Thymus (tissue), 11 donors: ENCODE measurements around the gene SSH2. TPM values are rescaled to one million over a fixed set of nuclear protein-coding genes. Genes with fewer than 3 reads are reported as not detected.
"Not testable (repeated sequence)": the region's sequence is repeated elsewhere in the genome, so short reads cannot be mapped to it uniquely, and the experiment has no call there.

ENCODE experiments used
- DNase-seq, 9 donors: peaks; one replicate each; pipeline ENCODE4 v3.0.0-alpha.2; 2013; ENCODE audit warnings: low spot score in 9 of 9, low read depth in 6 of 9, missing footprints in 1 of 9
- H3K27ac ChIP-seq, 2 donors: one replicate each; pipeline ENCODE4 v1.5.1; 2013; ENCODE audit warnings: control low read depth in 1 of 2, low read depth in 1 of 2, low read length in 1 of 2, mild to moderate bottlenecking in 1 of 2, moderate library complexity in 1 of 2
- H3K27me3 ChIP-seq, 2 donors: one replicate each; pipeline ENCODE4 v1.5.1; 2013; ENCODE audit warnings: low read length in 1 of 2; ENCODE audit not compliant: control insufficient read depth in 2 of 2, insufficient read depth in 1 of 2
- H3K36me3 ChIP-seq, 2 donors: one replicate each; pipeline ENCODE4 v1.5.1; 2013; ENCODE audit warnings: low read length in 1 of 2, mild to moderate bottlenecking in 1 of 2, moderate library complexity in 1 of 2; ENCODE audit not compliant: control insufficient read depth in 2 of 2, insufficient read depth in 2 of 2
- H3K4me1 ChIP-seq, 2 donors: one replicate each; pipeline ENCODE4 v1.5.1; 2013; ENCODE audit warnings: low read length in 2 of 2; ENCODE audit not compliant: control insufficient read depth in 2 of 2, insufficient read depth in 2 of 2
- H3K4me3 ChIP-seq, 2 donors: one replicate each; pipeline ENCODE4 v1.5.1; 2013; ENCODE audit warnings: low read length in 2 of 2, control low read depth in 1 of 2, mild to moderate bottlenecking in 1 of 2
- H3K9me3 ChIP-seq, 2 donors: one replicate each; pipeline ENCODE4 v1.5.1; 2013; ENCODE audit warnings: low read length in 1 of 2, mild to moderate bottlenecking in 1 of 2; ENCODE audit not compliant: control insufficient read depth in 2 of 2, insufficient read depth in 1 of 2
- WGBS: extraction: QIAGEN DNeasy Blood & Tissue Kit; methylation state at CpG from one replicate; pipeline ENCODE4 v1.1.7; 2013; 5-methylcytosine and 5-hydroxymethylcytosine counted together
- polyA plus RNA-seq: library from polyadenylated mRNA; stranded (reverse); fragments of 200-250 nt; gene quantifications from one replicate; pipeline ENCODE4 v1.2.3, GENCODE V29; 2013
- total RNA-seq: library from RNA; stranded (reverse); fragments of 120-200 nt; gene quantifications from one replicate; pipeline ENCODE4 v1.2.4, GENCODE V29; 2013
- donor health status: healthy.

Gene SSH2
- total and polyA plus RNA-seq, 2 donors = 25.4 to 28.5 TPM

- 46% methylated on average over 3 of the region's 3 CpGs for WGBS
These were observed 252.7 kb downstream of the SSH2 start for GRCh38 chr17:29677221-29677791.

GRCh38 chr17:29675961-29676360, 254.1 kb downstream of the SSH2 start:
- not testable (repeated sequence) for H3K9me3 ChIP-seq, DNase-seq, H3K4me3 ChIP-seq, H3K27me3 ChIP-seq
- Histone ChIP-seq H3K36me3 (peaks cover 15 to 39% of the 10 kb centered on the region in 2 donors), H3K27ac (peak overlapping the region in 1 of 2 donors; percentile 88), H3K4me1 (peaks cover 23 to 63% of the 10 kb centered on the region in 2 donors)
- 98% methylated on average over 8 of the region's 8 CpGs for WGBS

More at GRCh38 chr17:29677221-29677791, 252.7 kb downstream of the SSH2 start:
- Histone ChIP-seq H3K4me1 (peaks cover 26 to 61% of the 10 kb centered on the region in 2 donors), H3K27me3 (no peaks in the 10 kb centered on the region), H3K36me3 (peaks cover 9 to 29% of the 10 kb centered on the region in 2 donors), H3K4me3 (no peak overlapping the region), H3K27ac (peak overlapping the region; percentile 81 to 93), H3K9me3 (no peaks in the 10 kb centered on the region)
- peak in 5 of 9 donors; percentile 44 to 74 (median 50) for DNase-seq

- peak overlapping the region; percentile 31 to 88 for H3K27ac ChIP-seq
- DNase-seq = peak; percentile 67 to 94 (median 86)
- H3K27me3 ChIP-seq = no peaks in the 10 kb centered on the region
- 2% methylated on average over 1 of the region's 1 CpG for WGBS
- H3K9me3 ChIP-seq = no peaks in the 10 kb centered on the region
- H3K4me1 ChIP-seq = peaks cover 23 to 63% of the 10 kb centered on the region in 2 donors
- H3K36me3 ChIP-seq = peaks cover 22 to 51% of the 10 kb centered on the region in 2 donors
- no peak overlapping the region for H3K4me3 ChIP-seq
These were observed 255.7 kb downstream of the SSH2 start for GRCh38 chr17:29674281-29674680.

DNA sequence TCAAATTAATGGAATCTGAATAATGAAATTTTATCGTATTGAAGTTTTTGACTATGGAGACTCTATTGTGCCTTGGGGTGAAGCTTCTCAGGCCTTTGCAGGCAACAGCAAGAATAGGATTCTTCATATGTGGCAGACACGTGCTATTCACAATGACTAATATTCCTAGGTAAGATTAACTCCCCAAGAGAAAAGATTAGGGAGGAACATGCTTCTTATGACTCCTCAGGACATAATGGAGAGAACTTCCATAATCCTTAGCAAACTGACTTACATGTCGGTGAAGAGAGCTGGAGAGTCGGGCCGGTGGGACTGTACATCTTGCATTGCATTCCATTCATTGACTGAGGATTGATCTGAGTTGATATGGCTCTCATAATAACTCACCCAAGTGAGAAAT, 258.4 kb downstream of the SSH2 start:
- no peak for DNase-seq
- WGBS = 96% methylated on average over 5 of the region's 5 CpGs
- H3K27me3 ChIP-seq = no peaks in the 10 kb centered on the region
- H3K36me3 ChIP-seq = peaks cover 36 to 71% of the 10 kb centered on the region in 2 donors
- H3K27ac ChIP-seq = no peak overlapping the region
- H3K9me3 ChIP-seq = no peaks in the 10 kb centered on the region
- peaks cover 8 to 37% of the 10 kb centered on the region in 2 donors for H3K4me1 ChIP-seq
- no peak overlapping the region for H3K4me3 ChIP-seq

DNA sequence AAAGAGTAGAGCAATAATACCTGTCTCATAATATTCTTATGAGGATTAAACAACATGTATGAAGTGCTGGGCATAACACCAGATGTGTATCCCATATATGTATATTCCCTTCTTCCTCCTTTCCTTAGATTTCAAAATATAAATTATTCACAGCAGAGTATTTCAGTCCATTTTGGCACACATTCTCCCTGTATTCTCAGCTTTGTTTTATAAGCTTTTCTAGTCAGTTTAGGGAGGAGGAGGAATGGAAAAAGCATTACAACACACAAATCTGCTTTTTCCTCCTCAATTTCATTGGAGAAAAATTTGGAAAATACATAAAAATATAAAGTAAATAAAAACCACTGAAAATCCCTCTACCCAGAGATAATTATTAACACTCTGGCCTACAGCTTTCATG, 260.8 kb downstream of the SSH2 start:
- Histone ChIP-seq H3K27me3 (no peaks in the 10 kb centered on the region), H3K9me3 (no peaks in the 10 kb centered on the region), H3K27ac (no peak overlapping the region), H3K4me3 (no peak overlapping the region), H3K4me1 (peaks cover 0 to 20% of the 10 kb centered on the region in 2 donors), H3K36me3 (peaks cover 50 to 82% of the 10 kb centered on the region in 2 donors)
- DNase-seq = no peak

- no peaks in the 10 kb centered on the region for H3K9me3 ChIP-seq
- peaks cover 59 to 91% of the 10 kb centered on the region in 2 donors for H3K36me3 ChIP-seq
- H3K27me3 ChIP-seq = no peaks in the 10 kb centered on the region
- DNase-seq = no peak
- no peak overlapping the region for H3K4me3 ChIP-seq
- no peak overlapping the region for H3K27ac ChIP-seq
- H3K4me1 ChIP-seq = peaks cover 0 to 12% of the 10 kb centered on the region in 2 donors
These were observed 262.1 kb downstream of the SSH2 start for GRCh38 chr17:29667969-29668368.

GRCh38 chr17:29665481-29665810, 264.6 kb downstream of the SSH2 start:
- DNase-seq = no peak
- no peaks in the 10 kb centered on the region for H3K9me3 ChIP-seq
- H3K4me1 ChIP-seq = no peaks in the 10 kb centered on the region
- no peaks in the 10 kb centered on the region for H3K27me3 ChIP-seq
- peaks cover 51 to 89% of the 10 kb centered on the region in 2 donors for H3K36me3 ChIP-seq
- H3K27ac ChIP-seq = no peak overlapping the region
- H3K4me3 ChIP-seq = no peak overlapping the region
- 53% methylated on average over 1 of the region's 1 CpG for WGBS

DNA sequence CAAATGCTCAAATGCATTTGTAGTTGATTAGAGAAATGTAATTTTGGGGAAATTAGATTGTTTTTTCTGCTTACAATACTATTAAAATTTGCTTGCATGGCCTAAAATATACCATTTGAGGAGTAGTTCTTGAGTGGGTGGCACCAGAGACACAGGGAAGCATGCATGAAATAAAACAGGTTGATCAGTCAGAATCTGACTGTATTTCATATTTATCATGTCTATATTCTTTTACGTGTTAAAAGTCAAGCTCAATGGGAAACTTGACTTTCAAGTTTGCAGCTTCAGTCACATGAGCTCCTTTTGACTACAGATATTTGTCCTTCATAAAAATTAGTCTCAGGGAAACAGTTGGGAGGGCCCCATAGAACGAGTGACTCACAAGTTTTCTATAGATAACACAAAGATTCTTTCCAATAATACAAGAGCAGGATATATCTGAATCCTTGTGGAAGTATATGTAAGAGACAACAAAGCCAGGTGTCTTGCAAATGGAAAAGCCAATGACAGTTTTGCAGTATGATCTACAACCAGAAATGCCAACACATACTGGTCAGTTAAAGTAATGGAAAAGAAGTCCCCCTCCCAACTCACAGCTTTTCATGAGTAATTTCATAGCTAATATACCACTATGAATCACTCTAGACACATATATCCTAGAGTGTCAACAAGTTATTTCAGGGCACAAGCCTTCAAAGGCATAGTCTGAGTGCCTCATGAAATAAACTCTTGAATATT, 265.1 kb downstream of the SSH2 start:
- Histone ChIP-seq H3K9me3 (no peaks in the 10 kb centered on the region), H3K4me3 (no peak overlapping the region), H3K27ac (no peak overlapping the region), H3K27me3 (no peaks in the 10 kb centered on the region), H3K36me3 (peaks cover 48 to 86% of the 10 kb centered on the region in 2 donors), H3K4me1 (no peaks in the 10 kb centered on the region)
- DNase-seq = no peak
- WGBS = 97% methylated on average over 2 of the region's 2 CpGs

- WGBS = 70% methylated on average over 1 of the region's 1 CpG
- Histone ChIP-seq H3K27ac (no peak overlapping the region), H3K9me3 (no peaks in the 10 kb centered on the region), H3K36me3 (peaks cover 40 to 74% of the 10 kb centered on the region in 2 donors), H3K4me1 (no peaks in the 10 kb centered on the region), H3K4me3 (no peak overlapping the region), H3K27me3 (no peaks in the 10 kb centered on the region)
- no peak for DNase-seq
These were observed 266.9 kb downstream of the SSH2 start for GRCh38 chr17:29663155-29663554.
